ENCODE measurements around the gene CD300C. TPM values are rescaled to one million over a fixed set of nuclear protein-coding genes. Genes with fewer than 3 reads are reported as not detected.

CD300C gene
- total RNA-seq, 1 experiment from 2014 or later, result not detected

DNA sequence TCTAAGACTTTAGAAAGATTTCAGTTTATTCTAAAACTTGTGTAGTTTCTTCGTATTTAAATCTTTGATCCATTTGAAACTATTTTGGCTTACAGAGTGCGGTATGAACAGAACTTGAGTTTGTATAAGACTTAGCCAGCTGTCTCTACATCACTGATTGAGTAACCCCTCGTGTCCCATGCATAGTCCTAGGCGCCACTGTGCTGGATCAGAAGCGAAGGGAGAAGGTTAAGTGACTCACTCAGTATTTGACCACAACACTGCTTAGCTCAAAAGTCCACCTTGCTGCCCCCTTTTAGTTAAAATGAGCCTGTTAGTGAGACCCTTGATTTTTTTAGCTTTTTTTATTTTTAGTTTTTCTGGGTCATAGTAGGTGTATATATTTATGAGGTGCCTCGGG, 43.1 kb downstream of the CD300C start:
- ChIA-PET POLR2A (ENCODE audit: low non-redundant PET) (interaction anchor here (0.6 kb wide), 1 partner anchor 395 kb away, joined by 5 read pairs; no protein-coding TSS in a partner anchor), CTCF (interaction anchor here (0.6 kb wide), 1 partner anchor 11 kb away, joined by 5 read pairs; no protein-coding TSS in a partner anchor)
- intact Hi-C loops (cut with micrococcal nuclease; ENCODE audit: unreplicated experiment), result no loop called here

GRCh38 chr17:74499992-74500391, 45.9 kb downstream of the CD300C start:
- no peak overlapping the region for H3K4me3 ChIP-seq (ENCODE audit: low read depth, low read length, poor library complexity, severe bottlenecking)
- POLR2A ChIA-PET (ENCODE audit: low non-redundant PET), result interaction anchor here (0.5 kb wide), 1 partner anchor 137 kb away, joined by 3 read pairs; no protein-coding TSS in a partner anchor
- H3K9me3 ChIP-seq (ENCODE audit: low read depth, low read length, poor library complexity, severe bottlenecking), result no peaks in the 10 kb centered on the region
- H3K36me3 ChIP-seq (ENCODE audit: insufficient read depth, low read length, poor library complexity, severe bottlenecking), result no peaks in the 10 kb centered on the region
- intact Hi-C loops (cut with micrococcal nuclease; ENCODE audit: unreplicated experiment), result no loop called here
- H3K4me1 ChIP-seq (ENCODE audit: insufficient read depth, low read length, poor library complexity, severe bottlenecking), result no peaks in the 10 kb centered on the region
- no peak for DNase-seq (ENCODE audit: low spot score)
- H3K27ac ChIP-seq (ENCODE audit: low read depth, low read length, poor library complexity, severe bottlenecking), result no peak overlapping the region
- CTCF ChIA-PET, result no interaction called here
- peaks cover 5% of the 10 kb centered on the region for H3K27me3 ChIP-seq (replicated peaks; ENCODE audit: insufficient read depth, low read depth, low read length, poor library complexity)
- no TSS peak for BruUV-seq (replicated peaks)
- no peak for TF ChIP-seq CTCF (conservative IDR thresholded peaks at IDR 0.05; ENCODE audit: low read depth, low read length)
- no peak for TF ChIP-seq EZH2 (IDR thresholded peaks at IDR 0.05; ENCODE audit: borderline replicate concordance, low read depth, low read length, poor library complexity, severe bottlenecking)

More for the DNA sequence above, 43.1 kb downstream of the CD300C start:
- BruUV-seq (replicated peaks), result no TSS peak
- no peak overlapping the region for H3K27ac ChIP-seq (ENCODE audit: low read depth, low read length, poor library complexity, severe bottlenecking)
- H3K36me3 ChIP-seq (ENCODE audit: insufficient read depth, low read length, poor library complexity, severe bottlenecking), result no peaks in the 10 kb centered on the region
- TF ChIP-seq CTCF (conservative IDR thresholded peaks at IDR 0.05; ENCODE audit: low read depth, low read length) (no peak), EZH2 (IDR thresholded peaks at IDR 0.05; ENCODE audit: borderline replicate concordance, low read depth, low read length, poor library complexity, severe bottlenecking) (no peak)
- DNase-seq (ENCODE audit: low spot score), result no peak
- H3K27me3 ChIP-seq (replicated peaks; ENCODE audit: insufficient read depth, low read depth, low read length, poor library complexity), result peaks cover 9% of the 10 kb centered on the region
- no peaks in the 10 kb centered on the region for H3K4me1 ChIP-seq (ENCODE audit: insufficient read depth, low read length, poor library complexity, severe bottlenecking)
- no peak overlapping the region for H3K4me3 ChIP-seq (ENCODE audit: low read depth, low read length, poor library complexity, severe bottlenecking)
- H3K9me3 ChIP-seq (ENCODE audit: low read depth, low read length, poor library complexity, severe bottlenecking), result no peaks in the 10 kb centered on the region

- ChIA-PET POLR2A (ENCODE audit: low non-redundant PET) (no interaction called here), CTCF (no interaction called here)
- no peak overlapping the region for H3K27ac ChIP-seq (ENCODE audit: low read depth, low read length, poor library complexity, severe bottlenecking)
- BruUV-seq (replicated peaks), result no TSS peak
- no peaks in the 10 kb centered on the region for H3K4me1 ChIP-seq (ENCODE audit: insufficient read depth, low read length, poor library complexity, severe bottlenecking)
- peaks cover 3% of the 10 kb centered on the region for H3K27me3 ChIP-seq (replicated peaks; ENCODE audit: insufficient read depth, low read depth, low read length, poor library complexity)
- no peak overlapping the region for H3K4me3 ChIP-seq (ENCODE audit: low read depth, low read length, poor library complexity, severe bottlenecking)
- intact Hi-C loops (cut with micrococcal nuclease; ENCODE audit: unreplicated experiment), result no loop called here
- TF ChIP-seq EZH2 (IDR thresholded peaks at IDR 0.05; ENCODE audit: borderline replicate concordance, low read depth, low read length, poor library complexity, severe bottlenecking), result no peak
- TF ChIP-seq CTCF (conservative IDR thresholded peaks at IDR 0.05; ENCODE audit: low read depth, low read length), result no peak
- no peak for DNase-seq (ENCODE audit: low spot score)
- H3K36me3 ChIP-seq (ENCODE audit: insufficient read depth, low read length, poor library complexity, severe bottlenecking), result no peaks in the 10 kb centered on the region
- H3K9me3 ChIP-seq (ENCODE audit: low read depth, low read length, poor library complexity, severe bottlenecking), result no peaks in the 10 kb centered on the region
Observed at GRCh38 chr17:74497471-74497870, 48.4 kb downstream of the CD300C start.
